Fibroblast of lung (primary cell): ENCODE measurements around the gene ANGPTL5. TPM values are rescaled to one million over a fixed set of nuclear protein-coding genes. Genes with fewer than 3 reads are reported as not detected.

Experiments used
- DNase-seq, 2 donors: peaks; one replicate each; pipeline versions ENCODE4 v3.0.0 to v3.0.0-alpha.2; 2010; ENCODE audit warnings: low read depth in 2 of 2
- H2AFZ ChIP-seq: 2 replicates; pipeline ENCODE4 v1.5.1; 2012; ENCODE audit warnings: low read length, control low read depth, inconsistent platforms
- H3K27ac ChIP-seq: 2 replicates; pipeline ENCODE4 v1.5.1; 2011; ENCODE audit warnings: low read length, control low read depth; ENCODE audit not compliant: insufficient read depth
- H3K27me3 ChIP-seq: 2 replicates; pipeline ENCODE4 v1.5.1; 2011; ENCODE audit warnings: mild to moderate bottlenecking, low read length; ENCODE audit not compliant: control insufficient read depth, insufficient read depth
- H3K36me3 ChIP-seq: 2 replicates; pipeline ENCODE4 v1.5.1; 2011; ENCODE audit warnings: low read length; ENCODE audit not compliant: control insufficient read depth, insufficient read depth
- H3K4me1 ChIP-seq: 2 replicates; pipeline ENCODE4 v1.5.1; 2011; ENCODE audit warnings: low read length; ENCODE audit not compliant: control insufficient read depth, insufficient read depth; ENCODE audit errors: extremely low read depth
- H3K4me2 ChIP-seq: 2 replicates; pipeline ENCODE4 v1.5.1; 2011; ENCODE audit warnings: low read length, control low read depth; ENCODE audit not compliant: insufficient read depth; ENCODE audit errors: extremely low read depth
- H3K4me3 ChIP-seq, 4 experiments: fragments of 200-600 bp in 1 of 4; sonication (generic) in 1 of 4; replicated peaks in 1 of 4; 2 replicates each; pipeline ENCODE4 v1.5.1; 2011 to 2016; ENCODE audit warnings: low read length in 4 of 4, low read depth in 3 of 4, mild to moderate bottlenecking in 3 of 4, control low read depth in 2 of 4, inconsistent platforms in 1 of 4, mixed read lengths in 1 of 4; ENCODE audit not compliant: insufficient read depth in 1 of 4; ENCODE audit errors: control extremely low read depth in 1 of 4
- H3K79me2 ChIP-seq: 2 replicates; pipeline ENCODE4 v1.5.1; 2012; ENCODE audit warnings: mild to moderate bottlenecking, low read length, inconsistent platforms; ENCODE audit not compliant: control insufficient read depth, insufficient read depth
- H3K9ac ChIP-seq: 2 replicates; pipeline ENCODE4 v1.5.1; 2011; ENCODE audit warnings: mild to moderate bottlenecking, low read length, control low read depth; ENCODE audit not compliant: insufficient read depth
- H3K9me3 ChIP-seq: 2 replicates; pipeline ENCODE4 v1.5.1; 2012; ENCODE audit warnings: low read depth, low read length; ENCODE audit not compliant: control insufficient read depth, insufficient read depth
- H4K20me1 ChIP-seq: 2 replicates; pipeline ENCODE4 v1.5.1; 2011; ENCODE audit warnings: low read length; ENCODE audit not compliant: control insufficient read depth, insufficient read depth; ENCODE audit errors: extremely low read depth
- EZH2 ChIP-seq: IDR thresholded peaks from 2 replicates; pipeline ENCODE4 v1.5.1; 2012; ENCODE audit warnings: low read length, control low read depth, mild to moderate bottlenecking; ENCODE audit errors: missing control alignments
- polyA plus RNA-seq, 2 donors: library from polyadenylated mRNA; depleted of rRNA in 1 of 2; stranded (reverse) in 1 of 2; unstranded in 1 of 2; fragments of >200 nt; gene quantifications; 2 replicates each; pipeline ENCODE4 v1.2.1, GENCODE V29; 2011 to 2012; ENCODE audit warnings: missing spikeins in 1 of 2
- total RNA-seq: library from RNA; depleted of rRNA; stranded (reverse); fragments of >200 nt; gene quantifications from 2 replicates; pipeline ENCODE4 v1.2.1, GENCODE V29; 2014
- TF ChIP-seq, protein P1 (sequence below), 2 donors: IDR thresholded peaks in 1 of 2; conservative IDR thresholded peaks in 1 of 2; 1 replicate in 1 of 2; 2 replicates in 1 of 2; pipeline ENCODE4 v1.5.1; 2011 to 2012; ENCODE audit warnings: low read length in 2 of 2, control low read depth in 1 of 2, inconsistent platforms in 1 of 2, low read depth in 1 of 2, mild to moderate bottlenecking in 1 of 2

The ANGPTL5 gene
- total and polyA plus RNA-seq, 2 donors (not counting 1 experiment from before 2014, with no cell fraction given) = 0.17 to 0.18 TPM

DNA sequence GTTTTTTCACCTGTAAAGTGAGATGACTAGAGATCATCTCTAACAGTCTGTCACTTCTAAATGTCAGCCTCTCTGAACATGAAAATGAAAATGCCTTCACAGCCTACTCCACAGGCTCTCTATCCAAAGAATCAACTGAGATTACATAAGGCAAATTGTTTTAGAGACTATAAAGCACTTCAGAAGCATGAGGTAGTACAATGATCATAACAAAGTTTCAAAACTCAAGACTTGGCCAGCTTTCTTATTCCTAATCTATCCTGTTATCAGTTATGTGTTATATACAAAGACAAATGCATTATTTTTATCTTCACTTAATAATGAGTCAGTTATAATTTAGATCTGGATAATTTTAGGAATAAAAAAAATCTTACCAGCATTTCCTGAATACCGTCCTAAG is 21.8 kb downstream of the ANGPTL5 start:
- no peaks in the 10 kb centered on the region for H3K36me3 ChIP-seq
- H4K20me1 ChIP-seq = no peaks in the 10 kb centered on the region
- H3K79me2 ChIP-seq = no peaks in the 10 kb centered on the region
- H3K9me3 ChIP-seq = no peaks in the 10 kb centered on the region
- H3K4me2 ChIP-seq = no peak overlapping the region
- no peak overlapping the region for H3K27ac ChIP-seq
- H3K4me3 ChIP-seq = no peak overlapping the region
- no peaks in the 10 kb centered on the region for H3K27me3 ChIP-seq
- H3K9ac ChIP-seq = no peak overlapping the region
- H3K4me1 ChIP-seq = no peaks in the 10 kb centered on the region
- TF ChIP-seq EZH2 = no peak
- TF ChIP-seq, protein P1, sequence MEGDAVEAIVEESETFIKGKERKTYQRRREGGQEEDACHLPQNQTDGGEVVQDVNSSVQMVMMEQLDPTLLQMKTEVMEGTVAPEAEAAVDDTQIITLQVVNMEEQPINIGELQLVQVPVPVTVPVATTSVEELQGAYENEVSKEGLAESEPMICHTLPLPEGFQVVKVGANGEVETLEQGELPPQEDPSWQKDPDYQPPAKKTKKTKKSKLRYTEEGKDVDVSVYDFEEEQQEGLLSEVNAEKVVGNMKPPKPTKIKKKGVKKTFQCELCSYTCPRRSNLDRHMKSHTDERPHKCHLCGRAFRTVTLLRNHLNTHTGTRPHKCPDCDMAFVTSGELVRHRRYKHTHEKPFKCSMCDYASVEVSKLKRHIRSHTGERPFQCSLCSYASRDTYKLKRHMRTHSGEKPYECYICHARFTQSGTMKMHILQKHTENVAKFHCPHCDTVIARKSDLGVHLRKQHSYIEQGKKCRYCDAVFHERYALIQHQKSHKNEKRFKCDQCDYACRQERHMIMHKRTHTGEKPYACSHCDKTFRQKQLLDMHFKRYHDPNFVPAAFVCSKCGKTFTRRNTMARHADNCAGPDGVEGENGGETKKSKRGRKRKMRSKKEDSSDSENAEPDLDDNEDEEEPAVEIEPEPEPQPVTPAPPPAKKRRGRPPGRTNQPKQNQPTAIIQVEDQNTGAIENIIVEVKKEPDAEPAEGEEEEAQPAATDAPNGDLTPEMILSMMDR (conservative IDR thresholded peaks at IDR 0.05 in 1 of 2, IDR thresholded peaks at IDR 0.05 in 1 of 2; ENCODE audit: low read depth in 1 of 2, low read length in 2 of 2) = no peak
- no peak for DNase-seq
- no peak overlapping the region for H2AFZ ChIP-seq

DNA sequence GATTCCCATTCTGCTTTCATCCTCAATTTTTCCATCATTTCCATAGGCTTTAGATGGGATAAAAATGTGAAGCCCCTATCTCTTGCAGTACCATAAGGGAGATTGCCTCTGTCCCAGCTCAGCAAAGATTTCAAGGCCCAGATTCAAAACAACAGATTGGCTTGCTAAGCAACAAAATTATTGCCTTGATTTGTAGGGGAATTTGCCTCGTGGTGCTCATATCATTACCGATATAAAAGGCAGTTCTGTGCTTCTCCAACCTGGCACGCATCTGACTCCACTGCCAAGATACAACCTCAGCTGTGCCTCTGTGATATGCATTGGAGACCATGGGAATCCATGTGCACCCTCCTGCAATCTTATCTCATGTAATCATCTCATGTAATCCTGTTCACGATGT is 26.6 kb downstream of the ANGPTL5 start:
- H3K27me3 ChIP-seq = no peaks in the 10 kb centered on the region
- H3K4me3 ChIP-seq = no peak overlapping the region
- H3K9ac ChIP-seq = no peak overlapping the region
- DNase-seq = no peak
- H4K20me1 ChIP-seq = no peaks in the 10 kb centered on the region
- H3K4me2 ChIP-seq = no peak overlapping the region
- no peak overlapping the region for H2AFZ ChIP-seq
- H3K79me2 ChIP-seq = no peaks in the 10 kb centered on the region
- H3K36me3 ChIP-seq = no peaks in the 10 kb centered on the region
- no peaks in the 10 kb centered on the region for H3K9me3 ChIP-seq
- no peak for TF ChIP-seq EZH2
- TF ChIP-seq, protein P1 (conservative IDR thresholded peaks at IDR 0.05 in 1 of 2, IDR thresholded peaks at IDR 0.05 in 1 of 2; ENCODE audit: low read depth in 1 of 2, low read length in 2 of 2) = no peak
- H3K4me1 ChIP-seq = no peaks in the 10 kb centered on the region
- no peak overlapping the region for H3K27ac ChIP-seq

DNA sequence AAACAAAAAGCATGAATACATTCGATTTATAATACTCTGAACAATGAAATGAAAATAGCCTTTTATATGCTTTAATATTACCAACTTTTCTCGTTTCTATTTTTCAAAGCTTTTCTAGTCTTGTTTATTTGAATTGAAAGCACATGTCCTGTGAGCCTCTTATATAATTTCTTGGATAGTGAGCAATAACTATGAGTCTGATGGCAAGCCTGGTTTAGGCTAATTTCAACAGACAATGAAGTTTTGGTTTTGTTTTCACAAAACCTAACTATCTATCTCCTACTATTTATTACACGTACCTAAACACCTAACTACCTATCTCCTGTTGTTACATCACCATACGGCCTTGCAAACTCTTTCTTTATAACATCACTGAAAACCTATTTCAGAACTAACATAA is 30.7 kb downstream of the ANGPTL5 start:
- no peak overlapping the region for H3K4me3 ChIP-seq
- no peak for DNase-seq
- no peaks in the 10 kb centered on the region for H4K20me1 ChIP-seq
- H3K27ac ChIP-seq = no peak overlapping the region
- H3K4me1 ChIP-seq = no peaks in the 10 kb centered on the region
- no peak overlapping the region for H3K9ac ChIP-seq
- TF ChIP-seq, protein P1 (conservative IDR thresholded peaks at IDR 0.05 in 1 of 2, IDR thresholded peaks at IDR 0.05 in 1 of 2; ENCODE audit: low read depth in 1 of 2, low read length in 2 of 2) = no peak
- no peak for TF ChIP-seq EZH2
- no peaks in the 10 kb centered on the region for H3K9me3 ChIP-seq
- no peaks in the 10 kb centered on the region for H3K27me3 ChIP-seq
- H3K36me3 ChIP-seq = no peaks in the 10 kb centered on the region
- H3K79me2 ChIP-seq = no peaks in the 10 kb centered on the region
- H2AFZ ChIP-seq = no peak overlapping the region
- no peak overlapping the region for H3K4me2 ChIP-seq
